ENCODE data around the gene ELL.

ELL gene

GRCh38 chr19:18465214-18465963, 56.5 kb downstream of the ELL start:
- Histone ChIP-seq H3K27me3 (replicated peaks) (no peaks in the 10 kb centered on the region), H3K4me3 (ENCODE audit: low read depth, low read length) (no peak overlapping the region), H3K36me3 (replicated peaks) (peaks cover 24% of the 10 kb centered on the region), H3K27ac (no peak overlapping the region)
- in situ Hi-C loops (cut with HindIII; ENCODE audit: low pct_ligation_motif_present, low sequenced_read_pairs): no loop called here
- DNase-seq: no peak
- TF ChIP-seq CTCF (IDR thresholded peaks at IDR 0.05; ENCODE audit: low read depth, low read length, missing control alignments): no peak

GRCh38 chr19:18464646-18465045, 57.2 kb downstream of the ELL start:
- peak; percentile 82 for DNase-seq
- H3K36me3 ChIP-seq (replicated peaks): peaks cover 26% of the 10 kb centered on the region

GRCh38 chr19:18461471-18461870, 60.4 kb downstream of the ELL start:
- in situ Hi-C loops (cut with HindIII; ENCODE audit: low pct_ligation_motif_present, low sequenced_read_pairs): no loop called here
- TF ChIP-seq CTCF (IDR thresholded peaks at IDR 0.05; ENCODE audit: low read depth, low read length, missing control alignments): no peak
- DNase-seq: no peak
- H3K27ac ChIP-seq: no peak overlapping the region
- peaks cover 34% of the 10 kb centered on the region for H3K36me3 ChIP-seq (replicated peaks)
- no peaks in the 10 kb centered on the region for H3K27me3 ChIP-seq (replicated peaks)
- no peak overlapping the region for H3K4me3 ChIP-seq (ENCODE audit: low read depth, low read length)

More at GRCh38 chr19:18464646-18465045, 57.2 kb downstream of the ELL start:
- in situ Hi-C loops (cut with HindIII; ENCODE audit: low pct_ligation_motif_present, low sequenced_read_pairs): no loop called here
- Histone ChIP-seq H3K27ac (peak overlapping the region; percentile 36), H3K27me3 (replicated peaks) (no peaks in the 10 kb centered on the region), H3K4me3 (ENCODE audit: low read depth, low read length) (no peak overlapping the region)
- no peak for TF ChIP-seq CTCF (IDR thresholded peaks at IDR 0.05; ENCODE audit: low read depth, low read length, missing control alignments)

GRCh38 chr19:18460900-18461299, 61.0 kb downstream of the ELL start:
- H3K27me3 ChIP-seq (replicated peaks): no peaks in the 10 kb centered on the region
- DNase-seq: no peak
- H3K27ac ChIP-seq: no peak overlapping the region
- in situ Hi-C loops (cut with HindIII; ENCODE audit: low pct_ligation_motif_present, low sequenced_read_pairs): no loop called here
- no peak overlapping the region for H3K4me3 ChIP-seq (ENCODE audit: low read depth, low read length)
- TF ChIP-seq CTCF (IDR thresholded peaks at IDR 0.05; ENCODE audit: low read depth, low read length, missing control alignments): no peak
- H3K36me3 ChIP-seq (replicated peaks): peaks cover 36% of the 10 kb centered on the region

- Histone ChIP-seq H3K36me3 (replicated peaks) (peaks cover 35% of the 10 kb centered on the region), H3K27ac (no peak overlapping the region), H3K27me3 (replicated peaks) (no peaks in the 10 kb centered on the region), H3K4me3 (ENCODE audit: low read depth, low read length) (no peak overlapping the region)
- in situ Hi-C loops (cut with HindIII; ENCODE audit: low pct_ligation_motif_present, low sequenced_read_pairs): no loop called here
- no peak for TF ChIP-seq CTCF (IDR thresholded peaks at IDR 0.05; ENCODE audit: low read depth, low read length, missing control alignments)
- no peak for DNase-seq
Observed at GRCh38 chr19:18457483-18458331, 64.2 kb downstream of the ELL start.

Measured in brain microvascular endothelial cell (primary cell).